Measurements from ENCODE around the gene S100A14.

DNA sequence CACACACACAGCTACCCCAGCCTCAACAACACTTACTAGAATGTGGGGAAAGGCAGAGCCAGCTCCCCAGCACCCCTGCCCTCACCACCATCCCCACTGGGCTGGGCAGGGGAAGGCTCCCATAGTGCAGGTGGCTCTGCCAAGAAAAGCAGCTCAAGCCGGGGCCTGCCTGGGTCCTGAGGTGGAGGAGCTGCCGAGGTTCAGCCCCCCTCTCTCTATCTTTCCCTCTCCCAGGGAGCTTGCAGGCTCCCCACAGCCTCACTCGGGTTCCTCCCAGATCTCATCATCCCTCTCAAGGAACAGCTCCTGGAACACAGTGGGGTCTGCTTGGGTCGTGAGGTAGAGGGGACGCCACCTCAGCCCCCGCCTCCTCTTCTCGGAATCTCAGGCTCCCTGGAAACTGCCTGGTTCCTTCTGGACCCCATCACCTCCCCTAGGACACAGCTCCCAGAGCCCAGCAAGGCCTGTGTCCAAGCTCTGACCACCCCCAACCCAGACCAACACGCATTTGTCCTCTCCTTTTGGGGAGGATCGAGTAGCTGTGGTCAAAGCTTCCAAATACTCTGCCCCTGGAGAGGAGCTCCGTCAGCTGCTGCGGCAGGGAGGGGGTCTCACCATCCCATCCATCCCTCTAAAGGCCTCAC, 3.9 kb downstream of the S100A14 start:
- TF ChIP-seq, protein P1, sequence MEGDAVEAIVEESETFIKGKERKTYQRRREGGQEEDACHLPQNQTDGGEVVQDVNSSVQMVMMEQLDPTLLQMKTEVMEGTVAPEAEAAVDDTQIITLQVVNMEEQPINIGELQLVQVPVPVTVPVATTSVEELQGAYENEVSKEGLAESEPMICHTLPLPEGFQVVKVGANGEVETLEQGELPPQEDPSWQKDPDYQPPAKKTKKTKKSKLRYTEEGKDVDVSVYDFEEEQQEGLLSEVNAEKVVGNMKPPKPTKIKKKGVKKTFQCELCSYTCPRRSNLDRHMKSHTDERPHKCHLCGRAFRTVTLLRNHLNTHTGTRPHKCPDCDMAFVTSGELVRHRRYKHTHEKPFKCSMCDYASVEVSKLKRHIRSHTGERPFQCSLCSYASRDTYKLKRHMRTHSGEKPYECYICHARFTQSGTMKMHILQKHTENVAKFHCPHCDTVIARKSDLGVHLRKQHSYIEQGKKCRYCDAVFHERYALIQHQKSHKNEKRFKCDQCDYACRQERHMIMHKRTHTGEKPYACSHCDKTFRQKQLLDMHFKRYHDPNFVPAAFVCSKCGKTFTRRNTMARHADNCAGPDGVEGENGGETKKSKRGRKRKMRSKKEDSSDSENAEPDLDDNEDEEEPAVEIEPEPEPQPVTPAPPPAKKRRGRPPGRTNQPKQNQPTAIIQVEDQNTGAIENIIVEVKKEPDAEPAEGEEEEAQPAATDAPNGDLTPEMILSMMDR (IDR thresholded peaks at IDR 0.05), result no peak
- TF ChIP-seq POLR2A (IDR thresholded peaks at IDR 0.05), result no peak

Data from adrenal gland (tissue), 5 donors.